Loucy (cell line): ENCODE measurements around the gene RXRA.

ENCODE experiments used
- EZH2phosphoT487 ChIP-seq: fragments of 200-600 bp; IDR thresholded peaks from 2 replicates; pipeline ENCODE4 v1.6.1; 2018; ENCODE audit warnings: antibody characterized with exemption, mild to moderate bottlenecking, moderate library complexity, borderline replicate concordance
- TF ChIP-seq, protein P1 (sequence below): fragments of 200-600 bp; sonication (generic); conservative IDR thresholded peaks from 2 replicates; pipeline ENCODE4 v1.5.1; 2014; ENCODE audit warnings: mild to moderate bottlenecking, antibody characterized with exemption, low read length

DNA sequence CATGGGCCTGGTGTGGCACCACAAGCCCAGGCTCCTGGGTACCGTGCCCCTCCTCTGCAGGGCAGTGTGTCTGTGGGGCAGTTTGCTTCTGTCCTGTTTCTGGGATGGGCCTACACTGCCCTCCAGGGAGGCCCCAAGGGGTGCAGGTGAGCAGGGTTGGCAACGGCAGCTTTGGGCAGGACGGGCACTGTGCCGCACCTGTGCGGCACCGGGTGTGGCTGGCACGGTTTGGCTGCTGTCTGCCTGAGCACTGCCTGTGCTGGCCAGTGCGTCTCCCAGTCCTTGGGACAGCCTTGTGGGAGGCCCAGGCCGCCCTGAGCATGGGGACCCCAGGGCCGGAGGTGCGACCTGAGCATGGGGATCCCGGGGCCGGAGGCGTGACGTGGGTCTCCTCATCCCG is 37.2 kb downstream of the RXRA start:
- TF ChIP-seq, protein P1, sequence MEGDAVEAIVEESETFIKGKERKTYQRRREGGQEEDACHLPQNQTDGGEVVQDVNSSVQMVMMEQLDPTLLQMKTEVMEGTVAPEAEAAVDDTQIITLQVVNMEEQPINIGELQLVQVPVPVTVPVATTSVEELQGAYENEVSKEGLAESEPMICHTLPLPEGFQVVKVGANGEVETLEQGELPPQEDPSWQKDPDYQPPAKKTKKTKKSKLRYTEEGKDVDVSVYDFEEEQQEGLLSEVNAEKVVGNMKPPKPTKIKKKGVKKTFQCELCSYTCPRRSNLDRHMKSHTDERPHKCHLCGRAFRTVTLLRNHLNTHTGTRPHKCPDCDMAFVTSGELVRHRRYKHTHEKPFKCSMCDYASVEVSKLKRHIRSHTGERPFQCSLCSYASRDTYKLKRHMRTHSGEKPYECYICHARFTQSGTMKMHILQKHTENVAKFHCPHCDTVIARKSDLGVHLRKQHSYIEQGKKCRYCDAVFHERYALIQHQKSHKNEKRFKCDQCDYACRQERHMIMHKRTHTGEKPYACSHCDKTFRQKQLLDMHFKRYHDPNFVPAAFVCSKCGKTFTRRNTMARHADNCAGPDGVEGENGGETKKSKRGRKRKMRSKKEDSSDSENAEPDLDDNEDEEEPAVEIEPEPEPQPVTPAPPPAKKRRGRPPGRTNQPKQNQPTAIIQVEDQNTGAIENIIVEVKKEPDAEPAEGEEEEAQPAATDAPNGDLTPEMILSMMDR, result no peak
- no peak for TF ChIP-seq EZH2phosphoT487
